ENCODE data around the gene MSL3B.

The MSL3B gene

DNA sequence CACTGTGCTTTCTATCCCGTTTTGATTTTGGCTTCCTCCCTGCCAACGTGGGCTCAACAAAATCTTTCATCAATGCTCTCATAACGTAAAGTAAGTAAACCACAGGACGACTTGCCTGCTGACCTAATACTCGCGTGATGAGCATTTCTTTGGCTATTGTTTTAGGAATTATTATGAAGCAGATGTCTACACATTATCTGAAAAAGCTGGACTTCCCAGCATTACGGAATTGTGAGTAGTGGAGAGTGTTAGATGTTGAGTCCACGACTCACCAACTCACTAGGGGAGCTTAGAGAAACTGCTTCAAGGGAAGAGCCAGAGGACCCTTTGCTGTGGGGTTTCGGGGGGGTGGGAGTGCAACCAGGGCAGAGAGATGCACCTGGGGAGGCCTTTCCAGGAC is 35.8 kb downstream of the MSL3B start:
- ATAC-seq: no peak

DNA sequence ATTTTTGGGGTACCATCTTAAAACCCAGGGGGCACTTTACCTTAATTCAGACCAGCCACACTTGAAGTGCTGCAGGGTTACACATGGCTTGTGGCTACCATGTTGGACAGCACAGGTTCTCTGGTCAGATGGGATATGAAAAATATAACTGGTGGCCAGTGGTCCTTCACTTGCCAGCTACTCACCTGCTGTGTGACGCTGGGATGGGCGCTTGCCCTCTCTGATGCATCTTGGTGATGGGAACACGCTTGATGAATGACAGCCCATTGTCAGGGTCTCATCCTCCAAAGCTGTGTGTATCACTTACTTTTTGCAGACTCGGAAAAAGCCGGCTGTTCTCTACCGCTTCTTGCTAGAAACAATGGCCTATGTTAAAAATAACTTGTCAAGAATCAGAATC is 36.3 kb downstream of the MSL3B start:
- ATAC-seq: no peak

DNA sequence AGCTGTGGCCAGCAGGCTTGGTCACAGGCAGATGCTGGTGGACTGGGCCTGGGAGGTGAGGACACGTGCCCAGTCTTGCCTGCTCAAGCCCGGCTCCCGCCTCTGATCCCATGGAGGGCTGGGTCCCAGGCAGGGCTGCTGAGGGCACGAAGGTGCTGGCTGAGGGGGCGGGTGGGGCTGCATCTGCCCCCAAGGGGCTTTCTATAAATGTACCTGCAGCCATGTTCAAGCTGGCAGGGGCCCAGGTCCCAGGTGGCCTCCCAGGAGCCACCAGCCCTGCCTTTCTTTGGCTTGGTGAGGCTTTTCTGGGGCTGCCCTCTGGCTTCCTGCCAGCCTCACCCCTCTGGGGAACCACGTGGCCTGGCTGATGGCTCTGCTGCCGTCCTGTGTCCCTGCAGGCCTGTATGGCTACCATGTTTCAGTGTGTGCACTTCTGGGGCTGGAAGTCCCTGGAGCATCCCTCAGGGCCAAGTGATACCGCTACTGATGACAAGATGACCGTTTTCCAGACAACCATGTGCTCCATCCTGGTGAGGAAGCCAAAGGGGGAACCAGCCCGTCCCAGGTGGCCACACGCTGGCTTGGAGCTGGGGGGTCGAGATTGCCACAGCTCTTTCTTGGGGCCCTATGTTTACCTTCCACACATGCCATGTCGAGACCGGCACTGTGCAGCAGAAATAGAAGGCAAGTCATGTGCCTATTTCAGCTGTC is 37.0 kb downstream of the MSL3B start:
- ATAC-seq: no peak

DNA sequence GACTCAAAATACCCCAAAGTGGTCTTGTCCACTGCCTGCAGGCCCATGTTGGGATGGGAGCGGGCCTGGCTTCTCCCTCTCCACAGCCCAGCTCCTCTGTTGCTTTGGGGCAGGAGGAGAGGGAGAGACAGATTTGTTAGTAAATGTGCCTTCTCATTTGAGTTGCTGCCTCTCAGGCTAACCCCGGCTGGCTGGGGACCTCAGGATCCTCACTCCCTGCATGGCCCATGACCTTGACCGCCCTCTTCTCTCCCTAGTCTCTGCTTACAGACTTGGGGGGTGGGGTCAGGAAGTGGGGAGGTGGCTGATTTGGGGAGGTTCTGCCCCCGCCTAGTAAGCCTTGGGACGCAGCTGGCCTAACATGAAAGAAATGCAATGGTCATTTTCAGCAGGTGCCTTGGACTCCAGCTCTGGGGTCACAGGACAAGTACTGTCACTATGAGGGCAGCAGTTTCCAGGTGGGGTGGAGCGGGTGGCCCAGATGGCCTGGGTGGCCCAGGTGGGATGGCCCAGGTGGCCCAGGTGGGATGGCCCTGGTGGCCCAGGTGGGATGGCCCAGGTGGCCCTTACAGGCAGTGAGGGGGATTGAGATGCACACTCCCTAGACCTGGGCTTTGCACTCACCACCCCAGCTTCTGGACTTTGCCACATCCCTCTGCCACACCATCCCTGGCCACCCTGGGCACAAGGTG is 37.9 kb downstream of the MSL3B start:
- no peak for ATAC-seq

DNA sequence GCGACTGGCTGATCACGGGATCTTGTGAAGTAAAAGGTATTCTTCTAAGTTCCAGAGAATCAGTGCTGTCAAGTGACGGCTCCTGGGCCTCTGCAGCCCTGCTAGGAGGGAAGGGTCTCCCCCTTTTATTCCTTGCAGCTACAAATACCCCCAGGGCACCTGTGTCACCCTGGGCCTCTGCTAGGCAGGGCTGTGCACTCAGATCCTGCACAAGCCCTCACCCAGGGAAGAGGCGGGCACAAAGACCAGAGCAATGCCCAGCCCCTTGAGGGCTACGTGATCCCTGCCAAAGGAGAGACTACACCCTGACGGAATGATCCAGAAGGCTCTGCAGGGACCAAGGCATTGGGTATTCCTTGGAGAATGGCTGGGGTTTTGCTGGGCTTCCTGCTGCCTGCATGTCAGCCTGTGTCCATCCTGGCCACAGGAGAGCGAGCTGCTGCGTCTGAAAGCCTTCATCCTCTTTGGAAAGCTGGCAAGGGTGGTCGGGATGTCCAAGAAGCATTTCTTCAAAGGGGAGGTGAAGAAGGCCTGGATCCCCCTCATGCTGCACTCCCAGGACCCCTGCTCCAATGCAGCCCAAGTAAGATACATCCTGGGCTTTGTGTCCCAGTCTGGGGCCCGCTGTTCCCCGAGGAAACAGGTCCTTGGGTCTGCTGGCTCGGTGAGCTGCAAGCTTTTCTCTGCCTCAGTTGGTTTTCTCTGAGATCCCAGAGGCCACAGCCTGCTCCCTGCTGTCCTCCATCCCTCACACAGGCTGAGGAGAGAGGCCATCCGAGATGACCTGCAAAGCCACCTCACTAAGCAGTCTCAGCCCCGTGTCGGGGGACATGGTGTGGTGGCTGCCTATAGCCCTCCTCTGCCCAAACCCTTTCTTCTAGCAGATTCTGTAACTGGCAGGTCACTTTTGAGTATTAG is 38.7 kb downstream of the MSL3B start:
- no peak for ATAC-seq

DNA sequence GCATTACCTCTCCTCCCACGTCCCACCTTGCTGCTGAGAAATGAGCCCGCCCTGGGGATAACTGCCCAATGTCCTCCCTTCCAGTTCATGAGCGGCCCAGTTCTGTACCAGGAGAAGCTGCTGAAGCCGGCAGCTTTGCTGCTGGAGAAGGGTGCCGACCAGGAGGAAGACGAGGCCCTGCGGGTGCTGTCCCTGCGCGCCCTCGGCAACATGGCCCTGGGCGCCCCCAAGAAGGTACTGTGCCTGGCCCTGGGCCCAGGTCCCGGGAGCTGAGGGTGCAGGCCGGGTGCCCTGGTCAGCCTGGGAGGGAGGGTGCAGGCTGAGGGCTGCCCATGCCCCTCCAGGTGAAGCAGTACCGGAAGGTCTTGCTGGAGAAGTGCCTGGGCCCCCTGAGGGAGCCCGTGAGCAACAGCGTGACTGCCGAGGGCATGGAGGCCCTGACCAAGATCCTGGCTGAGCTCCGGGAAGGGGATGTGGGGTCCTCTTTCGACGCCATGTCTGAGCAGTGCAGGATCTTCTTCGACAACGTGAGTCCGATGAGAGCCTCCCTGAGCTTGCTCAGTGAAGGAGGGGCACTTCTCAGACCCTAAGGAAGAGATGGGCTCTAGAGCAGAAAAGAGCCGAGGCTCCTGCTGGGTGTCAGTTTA is 39.5 kb downstream of the MSL3B start:
- ATAC-seq: no peak

DNA sequence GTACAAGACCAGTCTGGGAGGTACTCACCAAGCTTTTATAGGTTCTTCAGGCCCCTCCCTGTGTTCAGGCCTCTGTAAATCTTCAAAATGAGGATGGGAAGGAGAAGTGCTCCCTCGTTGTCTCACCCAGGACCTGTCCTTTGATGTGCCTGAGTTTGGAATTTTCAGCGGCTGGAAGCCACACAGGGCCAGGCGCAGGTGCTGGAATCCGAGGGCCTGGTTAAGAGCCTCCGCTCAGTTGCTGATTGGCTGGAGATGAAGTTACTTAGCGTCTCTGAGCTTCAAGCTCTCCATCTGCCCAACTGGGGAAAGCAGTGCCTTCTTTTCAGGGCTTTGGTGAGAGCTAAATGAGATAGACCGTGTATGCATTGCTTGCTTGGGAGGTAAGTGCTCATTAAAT is 43.8 kb downstream of the MSL3B start:
- no peak for ATAC-seq

DNA sequence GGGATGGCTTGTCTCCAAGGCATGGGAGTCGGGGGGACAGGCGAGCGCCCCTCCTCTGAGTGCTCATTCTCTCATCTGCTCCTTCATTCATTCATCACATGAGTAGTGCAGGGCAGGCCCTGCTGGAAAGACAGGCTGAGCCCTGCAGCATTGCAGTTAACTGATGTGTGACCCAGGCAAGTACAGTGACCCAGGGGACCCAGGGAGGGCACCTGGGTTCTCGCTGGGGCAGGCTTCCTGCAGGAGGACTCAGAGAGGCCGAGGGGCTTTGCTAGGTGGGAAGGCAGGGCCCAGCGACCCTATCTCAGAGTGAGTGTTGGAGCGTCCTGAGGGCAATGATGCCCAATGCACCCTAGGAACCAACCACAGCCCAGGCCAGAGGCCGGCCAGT is 44.5 kb downstream of the MSL3B start:
- no peak for ATAC-seq

DNA sequence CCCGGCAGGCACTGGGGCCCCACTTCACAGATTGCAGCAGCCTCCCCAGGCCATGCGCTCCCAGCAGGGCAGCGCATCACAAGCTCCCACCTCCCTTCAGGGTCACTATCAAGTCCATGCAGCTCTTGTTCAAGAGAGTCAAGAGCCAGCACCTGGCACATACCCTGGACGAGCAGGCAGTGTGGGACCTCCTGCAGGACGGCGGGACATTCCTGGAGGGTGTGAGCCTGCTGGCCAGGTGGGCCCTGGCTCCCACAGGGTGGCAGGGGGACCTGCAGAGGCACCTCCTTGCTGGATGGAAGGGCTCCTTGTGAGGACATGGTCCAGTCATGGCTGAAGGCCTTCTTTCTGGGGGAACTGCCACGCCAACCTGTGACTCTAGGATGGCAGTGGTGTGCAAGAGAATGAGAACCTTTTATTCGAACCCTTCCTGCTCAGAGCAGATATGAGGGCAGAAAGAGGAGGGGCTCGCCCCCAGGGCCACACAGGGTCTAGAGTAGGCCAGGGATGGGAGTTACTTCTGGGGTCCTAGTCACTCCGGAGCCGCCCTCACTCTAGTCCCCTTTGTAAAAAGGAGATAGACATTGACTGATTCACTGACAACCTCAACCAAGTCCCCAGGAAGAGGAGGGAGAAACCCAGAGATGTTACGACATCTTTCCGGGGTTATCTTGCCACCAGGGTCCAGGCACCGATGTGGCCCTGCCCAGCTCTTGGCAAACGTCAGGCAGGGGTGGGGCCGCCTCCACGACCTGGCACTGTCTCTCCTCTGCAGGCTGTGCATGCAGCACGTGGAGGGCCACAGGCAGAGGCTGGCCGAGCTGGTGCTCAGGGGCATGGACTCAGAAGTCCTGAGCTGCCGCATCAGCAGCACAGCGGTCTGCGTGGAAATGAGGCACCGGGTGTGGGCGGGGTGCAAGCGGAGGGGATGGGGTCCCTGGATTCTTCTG is 45.1 kb downstream of the MSL3B start:
- ATAC-seq: no peak

DNA sequence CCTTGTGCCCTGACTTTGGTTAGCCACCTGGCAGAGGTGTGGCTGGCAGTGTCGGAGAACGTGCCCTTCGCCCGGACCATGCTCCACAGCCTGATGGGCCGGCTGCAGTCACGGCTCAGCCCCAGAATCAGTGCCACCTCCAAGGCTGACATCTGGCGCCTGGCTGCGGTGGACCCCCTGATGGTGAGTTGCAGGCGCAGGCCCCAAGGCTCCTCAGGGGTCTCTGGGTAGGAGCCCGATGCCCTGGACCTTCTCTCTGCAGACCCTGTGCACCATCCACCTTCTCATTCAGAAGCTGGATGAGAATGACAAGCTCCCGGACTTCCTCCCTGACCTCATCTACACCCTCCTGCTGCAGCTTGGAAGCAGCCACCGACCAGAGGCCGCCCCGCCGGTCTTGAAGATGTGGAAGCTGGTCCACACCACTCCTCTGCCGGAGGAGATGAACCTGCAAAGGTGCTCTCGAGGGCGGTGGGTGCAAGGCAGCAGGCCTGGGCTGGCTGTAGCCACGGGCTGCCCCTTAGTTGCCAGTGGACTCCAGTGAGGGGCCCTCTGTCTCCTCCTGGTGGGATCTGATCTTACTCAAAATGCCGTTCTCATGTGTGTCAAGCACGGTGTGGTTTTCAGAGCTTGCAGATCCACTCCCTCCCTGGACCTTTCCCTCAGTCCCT is 46.0 kb downstream of the MSL3B start:
- no peak for ATAC-seq

DNA sequence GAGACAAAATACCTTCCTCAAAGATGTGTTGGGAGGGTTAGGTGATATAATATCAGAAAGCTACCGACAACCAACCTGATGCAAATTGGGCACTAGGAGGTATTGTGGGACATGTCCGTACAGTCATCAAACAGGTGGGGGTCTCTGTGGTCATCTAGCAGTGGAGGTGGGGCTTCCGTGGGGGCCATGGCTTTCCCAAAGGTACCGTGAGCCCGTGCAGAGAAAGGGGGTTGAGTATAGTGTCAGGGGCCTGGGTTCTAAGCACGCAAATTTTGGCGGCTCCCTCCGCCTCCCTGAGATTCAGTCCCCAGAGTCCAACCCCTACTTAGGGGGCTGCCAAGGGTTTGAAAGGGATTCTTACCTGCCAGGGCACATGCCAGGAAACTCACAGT is 46.5 kb downstream of the MSL3B start:
- no peak for ATAC-seq

DNA sequence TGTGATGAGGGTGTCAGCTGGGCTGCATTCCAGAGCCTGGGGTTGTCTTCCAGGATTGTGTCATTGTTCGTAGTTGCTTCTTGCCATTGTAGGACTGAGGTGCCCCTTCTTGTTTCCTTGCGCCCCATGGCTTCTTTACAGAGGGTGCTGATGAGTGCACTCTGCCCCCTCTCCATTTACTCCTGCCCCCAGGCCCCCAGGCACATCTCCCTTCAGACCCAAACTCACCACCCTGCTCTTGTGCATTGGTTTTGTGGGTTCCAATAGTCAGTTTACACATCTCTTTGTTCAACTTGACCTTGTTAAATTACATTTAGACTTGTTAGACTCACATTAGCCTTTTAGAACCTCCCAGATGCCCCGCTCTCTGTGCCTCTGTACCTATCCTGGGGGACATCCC is 47.0 kb downstream of the MSL3B start:
- ATAC-seq: no peak

DNA sequence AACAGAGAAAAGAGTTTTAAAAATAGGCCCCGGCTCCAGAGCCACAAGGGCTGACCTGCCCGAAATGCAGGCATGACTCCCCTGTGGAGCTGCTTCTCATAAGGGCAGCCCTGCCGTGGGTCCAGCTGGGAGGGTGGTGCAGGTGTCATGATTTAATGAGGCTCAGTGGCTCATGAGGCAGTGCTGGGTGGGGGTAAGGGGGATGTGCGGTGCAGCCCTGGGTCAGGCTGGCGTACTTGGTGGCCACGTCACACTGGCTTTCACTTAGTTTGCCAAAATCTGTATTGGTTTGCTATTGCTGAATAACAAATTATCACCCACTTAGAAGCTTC is 47.4 kb downstream of the MSL3B start:
- no peak for ATAC-seq

DNA sequence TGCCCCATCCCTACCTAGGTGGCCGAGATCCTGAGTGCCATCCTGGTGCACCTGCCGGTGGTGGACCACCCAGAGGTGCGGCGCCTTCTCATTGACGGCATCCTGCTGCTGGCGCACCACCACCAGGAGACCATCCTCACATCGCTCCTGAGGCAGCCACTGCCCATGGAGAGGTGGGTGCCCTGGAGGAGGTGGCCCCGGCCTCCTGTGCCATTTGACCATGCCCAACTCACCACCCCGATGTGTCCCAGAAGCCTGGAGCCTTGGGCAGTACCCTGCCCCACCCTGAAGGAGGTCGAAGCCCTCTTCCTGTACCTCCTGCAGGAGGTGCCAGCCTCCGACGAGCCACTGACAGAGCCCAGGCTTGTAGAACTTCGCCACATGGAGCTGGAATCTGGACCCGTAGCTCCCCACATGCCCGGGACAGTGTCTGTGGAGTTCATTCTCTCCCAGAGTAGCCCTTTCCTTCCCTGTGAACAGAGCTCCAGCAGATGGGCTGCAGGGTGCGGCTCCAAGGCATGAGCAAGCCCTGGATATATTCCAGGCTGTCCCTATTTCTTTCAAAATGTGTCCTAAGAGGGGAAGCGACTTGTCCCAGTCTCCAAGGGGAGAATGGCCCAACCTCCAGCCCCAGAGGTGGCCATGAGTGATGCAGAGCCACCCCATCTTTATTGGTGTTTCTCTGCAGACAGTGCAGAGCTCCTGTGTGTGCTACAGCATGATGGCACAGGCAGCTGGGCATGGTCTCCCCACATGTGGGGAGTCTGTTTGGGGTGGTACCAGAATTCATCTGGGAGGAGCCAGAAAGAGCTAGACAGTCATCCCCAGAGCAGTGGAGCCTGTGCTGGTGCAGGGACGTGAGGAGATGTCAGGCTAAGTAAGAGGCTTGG is 48.1 kb downstream of the MSL3B start:
- no peak for ATAC-seq

DNA sequence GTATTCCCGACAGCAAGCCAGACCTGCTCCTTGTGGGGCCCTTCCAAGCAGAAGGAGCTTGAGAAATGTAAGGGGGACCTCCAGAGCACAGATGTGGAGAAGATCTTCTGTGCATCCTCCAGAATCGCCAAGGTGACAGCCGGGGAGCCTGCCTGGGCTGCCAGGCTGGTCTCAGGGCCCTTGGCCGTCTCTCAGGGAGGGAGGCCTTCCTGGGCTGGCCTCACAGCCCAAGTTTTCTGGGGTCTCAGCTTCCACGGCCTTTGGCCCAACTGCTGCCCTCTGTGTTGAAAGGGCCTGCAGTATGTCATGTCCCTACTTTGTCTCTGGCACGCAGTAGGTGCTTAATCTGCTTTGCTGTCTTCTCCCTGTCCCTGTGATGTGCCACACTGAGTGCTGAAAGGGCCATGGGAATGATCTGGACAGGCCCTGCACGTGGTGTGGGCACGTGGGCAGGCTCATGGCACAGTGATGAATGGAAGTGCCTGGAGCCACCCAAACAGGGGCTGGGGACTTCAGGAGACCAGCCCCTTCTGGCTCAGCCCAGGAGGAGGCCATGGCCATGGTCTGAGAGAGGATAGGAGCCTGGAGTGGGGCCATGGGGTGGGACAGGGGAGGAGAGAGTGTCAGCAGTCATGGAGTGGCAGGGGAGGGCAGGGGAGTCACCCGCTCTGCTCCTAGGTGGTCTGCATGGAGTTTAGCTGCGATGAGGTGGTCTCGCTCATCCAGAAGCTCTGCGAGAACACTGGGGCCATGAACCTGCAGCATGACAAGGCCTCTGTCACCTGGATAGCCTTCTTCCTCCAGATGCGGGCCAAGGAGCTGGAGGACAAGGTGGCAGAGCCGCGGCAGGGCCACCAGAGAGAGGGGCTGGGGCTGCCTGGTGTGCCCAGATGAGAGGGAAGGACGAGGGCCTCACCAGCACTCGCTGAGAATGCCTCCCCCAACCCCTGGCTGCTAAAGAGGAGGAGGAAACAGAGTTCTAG is 49.3 kb downstream of the MSL3B start:
- ATAC-seq: no peak

DNA sequence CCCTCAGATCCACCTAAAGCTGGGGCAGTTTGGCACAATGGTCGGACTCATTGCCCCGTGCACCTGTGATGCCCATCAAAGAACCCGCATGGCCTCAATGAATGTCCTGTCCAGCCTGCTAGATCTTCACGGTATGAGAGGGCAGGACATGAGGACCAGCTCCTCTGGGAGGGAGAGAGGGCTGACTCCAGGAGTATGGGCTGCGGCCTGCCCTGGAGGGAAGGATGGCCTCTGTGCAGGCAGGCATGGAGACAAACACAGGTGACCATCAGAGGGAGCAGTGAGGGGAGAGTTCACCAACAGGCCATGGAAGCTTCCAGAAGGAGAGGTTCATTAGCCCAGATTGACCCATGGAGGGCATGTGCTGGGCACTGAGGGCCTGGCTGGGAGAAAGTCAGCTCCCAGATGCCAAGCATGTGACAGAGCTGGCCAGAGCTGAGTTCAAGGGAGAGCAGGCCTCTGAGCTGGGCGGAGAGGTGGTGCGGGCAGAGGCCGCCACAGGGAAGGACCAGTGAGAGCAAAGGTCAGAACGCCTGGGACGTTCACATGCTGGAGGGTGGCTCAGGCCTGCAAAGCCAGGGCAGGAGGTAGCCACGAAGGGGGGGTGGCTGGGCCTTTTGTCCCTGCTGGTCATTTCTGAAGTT is 50.1 kb downstream of the MSL3B start:
- no peak for ATAC-seq

DNA sequence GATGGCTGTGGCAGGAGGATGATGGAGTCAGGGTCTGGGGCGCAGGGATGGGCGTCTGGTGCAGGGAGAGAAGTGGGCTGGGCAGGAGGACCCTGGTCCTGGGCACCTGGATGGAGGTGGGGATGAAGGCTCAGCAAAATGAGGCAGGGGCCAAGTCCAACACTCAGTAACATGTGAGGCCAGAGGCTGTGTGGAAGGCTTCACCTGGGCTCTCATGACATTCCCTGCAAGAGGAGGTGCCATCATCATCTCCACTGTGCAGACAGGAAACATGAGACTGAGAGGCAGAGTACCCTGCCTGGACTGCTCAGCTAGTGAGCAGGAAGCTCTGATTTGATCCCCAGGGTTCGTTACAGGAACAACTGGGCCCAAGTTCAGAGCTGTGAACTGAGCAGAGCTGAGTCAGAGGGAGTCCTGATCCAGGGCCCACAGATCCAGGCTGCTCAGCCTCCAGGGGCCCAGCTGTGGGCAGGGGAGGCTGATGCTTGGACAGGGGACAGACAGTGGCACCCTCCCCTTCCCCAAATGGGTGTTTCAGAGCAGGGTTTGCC is 50.8 kb downstream of the MSL3B start:
- ATAC-seq: no peak

DNA sequence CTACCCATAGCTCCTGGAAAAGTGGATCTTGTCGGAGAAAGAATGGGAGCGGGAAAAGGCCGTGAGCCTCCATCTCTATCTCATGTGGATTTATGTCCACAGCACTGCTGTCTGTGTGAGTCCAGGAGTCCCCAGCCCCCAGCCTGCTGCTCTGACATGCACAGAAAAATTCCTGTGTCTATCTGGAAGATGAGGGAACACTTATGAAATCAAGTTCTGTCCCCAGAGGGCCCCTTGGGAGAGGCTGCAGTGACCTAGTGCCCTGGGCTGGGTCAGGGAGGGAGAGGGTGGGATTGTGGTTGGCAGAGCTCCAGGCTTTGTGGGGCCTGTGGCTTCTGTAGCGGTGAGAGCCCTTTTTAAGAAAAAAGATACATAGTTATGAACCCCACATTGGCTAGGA is 51.4 kb downstream of the MSL3B start:
- no peak for ATAC-seq

Measured in activated CD4-positive, CD25-positive, alpha-beta regulatory T cell treated with anti-CD3 and anti-CD28 coated beads, Interleukin-2, amount 50 U/mL, for 24 hours (primary cell).